ENCODE results near the gene TENM4.

Gene TENM4

DNA sequence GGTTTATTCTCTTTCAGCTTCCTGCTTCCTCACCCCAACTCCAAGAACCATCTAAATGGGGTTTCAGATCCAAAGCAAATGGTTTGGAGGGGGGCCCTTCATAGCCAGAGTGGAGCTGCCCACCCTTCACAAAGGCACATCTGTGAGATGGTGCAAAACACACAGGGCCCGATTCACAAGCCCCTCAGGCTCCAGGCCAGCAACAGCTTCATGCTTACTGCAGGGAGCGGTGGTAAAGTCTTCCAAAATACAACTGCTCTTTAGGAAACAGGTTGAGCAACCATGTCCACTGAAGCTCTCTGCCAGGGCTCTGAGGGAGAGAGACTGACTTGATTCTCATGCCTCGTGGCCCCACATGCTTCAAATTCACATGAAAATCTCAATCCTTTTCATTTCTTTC is 653.1 kb downstream of the TENM4 start:
- no peak for DNase-seq (ENCODE audit: low read depth in 2 of 2)

DNA sequence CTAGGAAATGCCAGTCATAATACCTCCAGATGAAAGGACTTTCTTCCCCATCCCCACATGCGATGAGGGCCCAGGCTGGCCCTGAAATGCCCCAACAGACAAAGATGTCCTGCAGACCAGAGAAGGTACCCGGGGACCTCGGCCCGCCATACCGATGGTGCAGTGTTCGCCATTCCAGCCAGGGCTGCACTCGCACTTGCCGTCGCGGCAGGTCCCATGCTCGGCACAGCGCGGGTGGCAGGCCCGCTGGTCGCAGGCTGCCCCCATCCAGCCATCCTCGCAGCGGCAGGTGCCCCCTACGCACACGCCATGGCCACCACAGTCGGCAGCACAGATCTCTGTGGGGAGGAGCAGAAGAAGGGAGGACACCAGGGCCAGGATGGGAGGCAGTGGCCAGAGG is 654.1 kb downstream of the TENM4 start:
- no peak for DNase-seq (ENCODE audit: low read depth in 2 of 2)

DNA sequence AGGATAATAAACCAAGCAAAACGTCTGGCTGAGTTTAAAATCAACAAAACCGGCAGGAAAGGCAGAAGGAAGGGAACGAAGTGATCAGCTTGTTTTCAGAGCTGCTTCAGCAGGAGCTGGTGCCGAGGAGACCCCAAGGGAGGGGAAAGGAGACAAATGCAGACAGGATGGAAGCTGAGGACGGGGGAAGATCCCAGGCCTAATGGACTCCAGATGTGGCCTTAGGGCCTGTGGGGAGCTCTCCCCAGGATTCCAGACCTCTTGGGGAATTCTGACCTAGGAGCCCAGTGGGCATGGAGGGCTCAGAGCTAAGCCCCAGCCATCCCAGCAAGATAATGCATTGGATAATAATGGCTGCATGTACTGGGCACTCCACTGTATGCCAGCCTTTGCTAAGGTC is 654.7 kb downstream of the TENM4 start:
- DNase-seq (ENCODE audit: low read depth in 2 of 2), result no peak

DNA sequence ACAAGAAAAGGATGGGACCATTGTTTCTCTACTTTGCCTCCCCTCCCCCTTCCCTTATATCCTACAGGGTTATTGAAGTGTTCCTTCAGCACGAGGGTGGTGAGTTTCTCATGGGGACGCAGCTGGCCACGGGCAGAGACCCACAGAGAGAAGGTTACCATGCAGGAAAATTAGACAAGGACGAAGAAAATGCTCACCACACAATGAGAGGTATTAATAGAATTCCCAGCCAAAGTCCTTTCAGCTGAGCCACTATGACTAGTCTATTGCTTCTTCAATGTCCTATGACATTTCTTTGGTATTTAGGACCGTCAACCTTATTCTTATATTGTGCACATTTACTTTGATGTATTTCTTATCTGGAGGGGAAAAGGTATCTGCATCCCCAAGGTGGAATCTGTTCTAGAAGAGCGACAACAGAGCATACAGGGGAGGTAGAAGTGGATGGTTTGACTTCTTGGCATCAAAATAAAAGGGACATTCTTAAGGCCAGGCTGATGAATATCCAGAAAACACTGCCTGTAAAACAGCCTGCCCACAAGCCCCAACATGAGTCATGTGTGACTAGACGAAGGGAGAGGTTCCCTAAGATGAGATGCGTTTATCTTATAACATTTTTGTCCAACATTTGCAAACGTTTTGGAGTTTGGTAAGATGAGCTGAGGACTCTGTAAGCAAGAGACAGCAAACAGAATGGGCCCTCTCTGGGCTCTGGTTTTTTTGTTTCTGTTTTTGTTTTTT is 656.3 kb downstream of the TENM4 start:
- DNase-seq (ENCODE audit: low read depth in 2 of 2), result no peak

DNA sequence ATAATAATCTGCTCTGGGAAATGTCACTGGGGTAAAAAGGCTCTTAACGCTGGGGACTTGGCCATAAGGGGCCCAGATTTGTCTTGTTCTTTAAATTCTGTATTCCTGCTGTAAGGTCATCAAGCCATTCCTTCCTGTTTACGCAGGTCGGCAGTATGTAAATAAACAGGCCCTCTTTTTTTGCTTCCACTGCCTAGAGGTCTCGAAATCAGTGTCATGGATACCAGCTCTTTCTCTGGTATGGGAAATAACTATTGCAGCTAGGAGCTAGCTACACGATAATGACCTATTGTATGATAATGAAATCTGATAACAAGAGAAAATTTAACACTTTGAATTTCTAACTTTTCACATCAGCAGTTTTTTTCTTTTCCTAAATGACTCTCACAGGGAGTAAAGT is 657.0 kb downstream of the TENM4 start:
- no peak for DNase-seq (ENCODE audit: low read depth in 2 of 2)

DNA sequence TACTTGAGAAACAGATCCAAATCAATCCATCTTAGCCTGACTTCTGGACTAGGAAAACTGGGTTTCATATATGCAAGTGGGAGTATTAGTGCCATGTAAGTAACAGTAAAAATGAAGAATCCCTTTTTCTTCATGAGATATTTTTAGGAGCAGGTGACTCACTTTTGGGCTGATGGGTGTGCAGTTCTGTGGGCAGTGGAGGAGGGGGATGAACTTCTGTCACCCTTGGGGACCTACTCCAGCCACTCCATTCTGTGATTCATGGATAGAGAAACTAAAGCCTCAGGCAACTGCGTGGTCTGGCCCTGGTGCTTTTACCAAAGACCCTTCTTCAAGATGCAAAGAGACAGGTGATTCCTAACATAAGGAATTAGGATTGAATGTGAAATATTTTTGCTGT is 657.5 kb downstream of the TENM4 start:
- no peak for DNase-seq (ENCODE audit: low read depth in 2 of 2)

DNA sequence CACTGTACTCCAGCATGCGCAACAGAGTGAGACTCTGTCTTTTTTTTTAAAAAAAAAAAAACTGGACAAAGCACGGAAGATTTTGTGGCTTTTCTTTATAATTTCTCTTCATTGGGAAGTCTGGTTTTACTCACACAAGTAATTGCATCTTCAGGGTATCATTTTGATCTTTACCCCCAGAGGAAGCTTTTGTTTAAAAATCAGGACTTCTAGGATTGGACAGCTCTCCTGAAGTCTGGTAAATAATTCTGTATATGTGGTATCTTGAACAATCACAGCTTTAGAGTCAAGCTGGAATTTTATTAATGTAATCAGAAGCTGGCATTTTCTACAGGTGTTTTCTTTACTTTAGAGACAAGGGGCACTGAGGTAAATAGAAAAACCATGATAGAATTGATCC is 658.1 kb downstream of the TENM4 start:
- no peak for DNase-seq (ENCODE audit: low read depth in 2 of 2)

DNA sequence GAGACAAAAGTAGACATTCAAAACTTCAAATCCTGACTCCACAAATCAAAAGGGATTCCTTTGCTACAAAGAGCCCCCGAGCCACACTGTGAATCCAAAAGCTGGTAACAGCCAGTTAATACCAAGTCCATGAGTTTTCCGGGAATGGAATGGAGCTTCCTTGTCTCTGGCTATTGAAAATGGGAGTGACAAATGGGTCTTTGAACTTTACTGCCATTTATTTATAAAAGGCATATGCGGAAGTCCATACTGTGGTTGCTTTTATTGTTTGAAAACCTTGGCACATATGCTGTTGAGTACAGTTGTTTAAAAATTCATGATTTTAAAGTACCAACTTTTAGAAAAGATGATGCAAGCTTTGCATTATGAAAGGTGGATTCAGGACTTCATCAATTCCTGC is 659.9 kb downstream of the TENM4 start:
- DNase-seq (ENCODE audit: low read depth in 2 of 2), result no peak

DNA sequence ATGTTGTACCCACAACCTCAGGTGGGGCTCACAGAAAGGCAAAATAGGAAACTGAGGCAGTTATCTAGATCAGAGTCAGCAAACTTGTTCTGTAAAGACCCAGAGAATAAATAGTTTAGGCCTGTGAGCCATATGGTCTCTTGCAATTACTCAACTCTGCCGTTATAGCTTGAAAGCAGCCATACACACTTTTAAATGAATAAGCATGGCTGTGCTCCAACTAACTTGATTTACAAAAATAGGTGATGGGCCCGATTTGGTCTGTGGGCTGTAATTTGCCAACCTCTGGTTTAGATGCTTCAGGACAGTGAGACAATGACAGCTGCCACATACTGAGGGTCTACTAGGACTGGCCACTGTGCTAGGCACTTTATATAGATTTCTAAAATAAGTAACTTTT is 667.3 kb downstream of the TENM4 start:
- no peak for DNase-seq (ENCODE audit: low read depth in 2 of 2)

DNA sequence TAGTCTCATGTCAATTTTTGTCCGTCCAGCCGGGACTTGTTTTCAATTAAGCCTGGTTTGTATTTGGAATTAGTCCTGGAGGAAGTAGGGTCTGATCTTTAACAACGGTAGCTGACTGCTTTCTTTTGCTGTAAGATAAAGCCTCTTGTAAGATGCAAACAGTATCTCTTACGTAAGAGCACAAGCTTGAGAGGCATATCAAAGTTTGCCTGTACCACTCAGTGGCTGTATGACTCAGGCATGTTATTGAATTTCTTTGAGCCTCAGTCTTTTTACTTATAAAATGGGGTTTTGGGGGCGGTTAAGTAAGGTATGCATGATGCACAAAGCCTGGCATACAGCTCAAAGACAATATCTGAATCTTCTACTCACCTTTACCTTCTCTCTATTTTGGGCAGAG is 667.8 kb downstream of the TENM4 start:
- no peak for DNase-seq (ENCODE audit: low read depth in 2 of 2)

DNA sequence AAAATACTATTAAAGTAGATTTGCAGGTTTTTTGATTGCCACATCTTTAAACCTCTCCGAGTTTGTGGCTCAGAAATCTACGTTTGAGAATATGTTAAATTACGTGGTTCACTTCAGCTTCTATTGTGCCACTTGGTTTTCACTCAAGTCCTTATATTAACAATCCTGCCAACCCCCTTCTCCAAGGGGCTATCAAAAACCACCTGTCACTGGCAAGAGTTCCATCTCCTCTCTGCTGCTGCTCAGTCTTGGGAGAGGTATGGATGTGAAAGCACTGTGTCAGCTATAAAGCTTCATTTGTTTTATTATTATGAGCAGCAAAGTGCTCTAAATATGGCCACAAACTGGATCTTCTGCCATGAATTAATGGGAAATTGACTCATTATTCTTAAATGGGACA is 668.6 kb downstream of the TENM4 start:
- no peak for DNase-seq (ENCODE audit: low read depth in 2 of 2)

DNA sequence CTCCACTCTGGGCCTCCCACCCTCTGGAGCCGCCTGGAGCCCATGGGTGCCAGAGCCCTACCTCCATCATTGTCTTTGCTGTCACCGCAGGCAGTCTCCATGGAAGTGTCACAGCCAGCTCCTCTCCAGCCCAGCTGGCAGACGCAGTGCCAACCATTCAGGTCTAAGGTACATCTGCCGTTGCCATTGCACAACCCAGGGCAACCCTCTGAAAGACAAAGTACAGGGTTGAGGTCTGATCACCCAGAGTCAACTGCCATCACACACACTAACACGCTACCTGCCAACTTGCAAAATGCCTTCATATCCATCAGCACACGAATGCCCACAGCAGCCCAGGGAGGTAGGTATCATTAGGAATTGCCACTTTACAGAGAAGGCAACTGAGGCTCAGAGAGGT is 669.9 kb downstream of the TENM4 start:
- DNase-seq (ENCODE audit: low read depth in 2 of 2), result no peak

DNA sequence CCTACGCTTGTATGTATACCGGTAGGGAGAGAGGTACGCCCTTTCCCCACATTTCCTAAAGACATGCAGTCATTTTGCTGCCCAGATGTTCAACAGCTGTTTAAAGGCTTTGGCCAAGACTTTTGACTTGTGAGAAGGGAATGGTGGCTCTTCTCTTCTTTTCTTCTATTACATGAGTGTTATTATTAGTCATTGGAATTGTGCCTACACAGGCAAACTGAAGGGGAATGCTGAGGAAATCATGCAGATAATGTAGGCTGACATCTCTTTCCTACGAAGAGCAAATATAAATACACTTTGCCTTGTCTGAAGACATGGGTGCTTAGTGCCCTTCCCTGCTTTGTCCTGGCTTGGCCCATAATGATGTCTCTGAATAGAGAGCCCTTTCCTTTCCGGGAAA is 671.9 kb downstream of the TENM4 start:
- no peak for DNase-seq (ENCODE audit: low read depth in 2 of 2)

DNA sequence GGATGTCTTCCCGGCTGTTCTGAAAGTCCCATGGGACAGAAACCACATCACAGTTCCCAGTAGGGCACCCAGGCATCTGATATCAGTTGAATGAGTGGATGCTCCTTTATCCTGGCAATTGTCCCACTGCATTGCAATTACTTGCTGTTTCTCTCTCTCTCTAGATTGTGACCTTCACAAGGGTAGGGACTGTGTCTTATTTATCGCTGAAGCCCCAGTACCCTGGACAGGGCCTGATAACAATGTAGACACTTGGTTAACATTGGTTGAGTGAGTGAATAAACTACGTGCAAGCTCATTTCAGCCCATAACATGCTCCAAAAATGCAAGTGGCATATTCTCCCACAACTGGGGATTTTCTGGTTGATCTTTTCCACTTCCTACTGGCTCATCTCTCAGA is 672.5 kb downstream of the TENM4 start:
- no peak for DNase-seq (ENCODE audit: low read depth in 2 of 2)

DNA sequence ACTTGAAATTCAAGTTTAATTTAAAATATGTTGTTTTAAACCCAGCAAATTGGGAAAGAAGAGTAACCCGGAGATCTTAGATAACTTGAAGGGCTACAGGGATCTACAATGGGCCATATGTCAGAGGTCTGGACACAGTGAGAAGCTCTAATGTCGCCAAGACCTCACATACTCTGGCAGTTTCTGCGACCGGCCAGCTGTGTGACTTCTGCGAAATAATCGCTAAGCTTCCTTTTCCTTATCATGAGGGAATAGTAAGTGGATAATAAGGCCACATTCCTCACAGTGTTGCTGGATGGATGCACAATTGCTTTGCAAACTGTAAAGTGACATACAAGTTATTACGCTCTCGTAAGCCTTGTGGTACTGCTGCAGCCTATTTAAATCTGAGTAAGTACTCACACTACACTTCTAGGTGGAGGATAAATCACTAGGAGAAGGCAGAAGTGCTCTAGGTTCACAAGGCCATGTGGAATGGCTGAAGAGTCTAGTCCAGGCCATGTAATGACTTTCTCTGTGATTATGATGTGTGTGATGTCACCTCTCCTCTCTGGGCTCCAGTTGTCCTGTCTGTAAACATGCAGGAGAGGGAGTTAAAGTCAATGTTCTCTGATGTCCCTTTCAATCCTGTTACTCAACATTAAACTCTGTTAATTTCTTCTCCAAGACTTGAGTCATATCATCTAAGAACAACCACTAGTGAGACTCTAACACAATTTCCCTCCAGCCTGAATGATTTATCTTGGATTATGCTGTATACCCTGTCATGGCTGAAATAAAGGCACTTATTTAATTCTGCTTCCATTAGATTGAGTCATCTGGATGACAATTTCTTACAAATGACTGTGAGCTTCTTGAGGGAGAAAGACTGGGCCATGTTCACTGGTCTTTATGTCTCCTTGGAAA is 673.5 kb downstream of the TENM4 start:
- no peak for DNase-seq (ENCODE audit: low read depth in 2 of 2)

DNA sequence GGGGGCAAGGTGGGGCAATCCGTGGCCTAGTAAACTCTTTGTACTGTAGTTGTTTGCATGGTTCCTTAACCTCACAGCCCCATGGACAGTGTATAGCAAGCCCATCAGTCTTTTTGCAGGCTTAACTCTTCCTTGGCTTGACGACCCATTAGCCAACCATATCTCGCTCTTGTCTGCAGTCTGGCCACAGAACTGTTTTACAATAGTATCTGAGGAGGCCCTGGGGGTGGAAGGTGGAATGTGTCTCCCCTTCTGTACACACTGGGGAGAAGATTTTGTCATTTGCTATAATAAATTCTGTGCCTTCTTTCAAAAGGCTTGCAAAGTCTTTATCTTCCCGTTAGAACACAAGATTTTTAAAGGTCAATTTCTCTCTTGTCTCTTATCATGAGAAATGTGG is 675.9 kb downstream of the TENM4 start:
- no peak for DNase-seq (ENCODE audit: low read depth in 2 of 2)

DNA sequence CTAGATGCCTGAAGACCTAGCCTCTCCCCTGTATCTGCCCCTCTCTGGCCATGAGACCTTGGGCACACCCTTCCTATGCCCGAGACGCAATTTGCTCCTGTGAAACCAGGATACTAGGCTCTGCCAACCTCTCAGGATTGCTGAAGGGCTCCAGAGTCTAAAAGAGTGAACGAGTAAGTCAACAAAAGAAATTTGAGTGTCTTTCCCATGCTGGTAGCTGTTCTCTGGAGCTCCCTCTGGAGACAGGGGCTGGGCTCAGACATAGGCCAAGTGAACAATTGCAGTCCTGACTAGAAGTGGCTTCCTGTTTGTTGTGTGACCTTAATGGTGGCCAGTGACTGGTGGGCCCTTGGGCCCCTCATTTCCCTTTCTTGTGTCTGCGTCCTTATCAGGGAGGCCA is 677.2 kb downstream of the TENM4 start:
- DNase-seq (ENCODE audit: low read depth in 2 of 2), result no peak

DNA sequence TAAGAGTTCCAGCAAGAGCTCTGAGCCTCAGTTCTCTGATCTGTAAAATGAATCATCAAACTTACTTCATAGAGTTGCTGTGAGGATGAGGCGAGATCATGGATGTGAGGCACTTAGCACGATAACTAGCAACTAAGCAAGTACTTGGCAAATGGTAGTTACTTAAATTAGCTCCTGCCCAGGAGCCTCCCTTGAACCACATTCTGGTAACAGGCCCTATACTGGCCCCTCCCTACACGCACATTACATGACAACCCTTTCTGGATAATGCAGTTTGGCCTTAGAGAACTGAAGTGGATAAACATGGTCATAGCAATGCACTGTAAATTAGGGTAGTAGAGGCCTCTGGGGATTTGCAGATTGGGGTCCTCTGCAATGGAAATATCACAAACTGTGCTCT is 678.7 kb downstream of the TENM4 start:
- DNase-seq (ENCODE audit: low read depth in 2 of 2), result no peak

DNA sequence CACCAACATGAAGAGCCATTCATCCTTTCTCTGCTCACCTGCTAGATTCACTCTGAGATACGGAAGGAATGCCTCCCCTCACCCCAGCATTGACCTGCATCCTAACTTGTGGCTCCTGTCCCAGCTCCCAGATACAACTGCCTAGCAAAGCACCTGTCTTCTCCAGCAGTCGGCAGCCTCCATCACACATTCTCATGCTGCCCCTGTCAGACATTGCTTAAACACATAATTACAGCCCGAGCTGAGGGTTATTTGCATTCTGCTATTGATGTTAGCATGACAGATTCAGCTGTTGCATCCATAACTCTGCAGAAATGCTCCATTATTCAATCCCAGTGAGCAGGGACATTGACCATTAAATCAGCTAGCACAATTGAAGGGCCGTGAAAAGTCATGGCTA is 681.8 kb downstream of the TENM4 start:
- DNase-seq (ENCODE audit: low read depth in 2 of 2), result no peak

DNA sequence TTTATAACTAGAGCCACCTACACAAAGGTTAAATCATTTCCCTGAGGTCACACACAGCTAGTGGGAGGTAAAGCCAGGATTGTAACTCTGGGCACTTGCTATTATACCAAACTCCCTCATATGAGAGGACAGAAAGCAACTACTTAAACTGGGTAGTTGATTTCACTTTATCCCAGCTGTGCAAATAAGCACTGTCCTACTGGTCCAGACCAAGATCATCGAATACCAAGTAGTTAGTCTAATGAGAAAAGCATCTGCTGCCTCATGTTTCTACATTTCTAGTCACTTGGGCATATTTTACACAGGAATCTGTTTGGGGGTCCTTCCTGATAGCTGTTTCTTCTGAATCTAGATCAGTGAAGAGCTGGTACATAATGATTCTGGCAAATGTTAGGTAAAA is 687.5 kb downstream of the TENM4 start:
- no peak for DNase-seq (ENCODE audit: low read depth in 2 of 2)

DNA sequence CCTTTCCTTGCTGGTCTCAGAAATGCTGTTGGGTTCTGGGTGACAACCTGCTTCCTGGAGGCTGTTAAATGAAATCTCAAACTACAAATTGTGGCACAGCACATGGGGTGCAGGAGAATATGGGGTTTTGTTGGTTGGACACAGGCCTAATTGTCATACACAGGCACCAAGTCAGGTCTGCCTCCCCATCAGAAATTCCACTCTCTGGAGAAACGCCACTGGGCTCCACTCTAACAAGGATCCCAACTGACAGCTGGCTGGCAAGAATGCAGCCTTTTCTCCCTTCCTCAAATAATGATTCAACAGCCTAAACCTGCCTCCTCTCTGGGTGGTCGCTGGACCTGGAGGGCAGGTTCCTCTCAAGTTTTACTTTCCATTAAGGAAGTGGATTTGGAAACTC is 688.3 kb downstream of the TENM4 start:
- DNase-seq (ENCODE audit: low read depth in 2 of 2), result no peak

DNA sequence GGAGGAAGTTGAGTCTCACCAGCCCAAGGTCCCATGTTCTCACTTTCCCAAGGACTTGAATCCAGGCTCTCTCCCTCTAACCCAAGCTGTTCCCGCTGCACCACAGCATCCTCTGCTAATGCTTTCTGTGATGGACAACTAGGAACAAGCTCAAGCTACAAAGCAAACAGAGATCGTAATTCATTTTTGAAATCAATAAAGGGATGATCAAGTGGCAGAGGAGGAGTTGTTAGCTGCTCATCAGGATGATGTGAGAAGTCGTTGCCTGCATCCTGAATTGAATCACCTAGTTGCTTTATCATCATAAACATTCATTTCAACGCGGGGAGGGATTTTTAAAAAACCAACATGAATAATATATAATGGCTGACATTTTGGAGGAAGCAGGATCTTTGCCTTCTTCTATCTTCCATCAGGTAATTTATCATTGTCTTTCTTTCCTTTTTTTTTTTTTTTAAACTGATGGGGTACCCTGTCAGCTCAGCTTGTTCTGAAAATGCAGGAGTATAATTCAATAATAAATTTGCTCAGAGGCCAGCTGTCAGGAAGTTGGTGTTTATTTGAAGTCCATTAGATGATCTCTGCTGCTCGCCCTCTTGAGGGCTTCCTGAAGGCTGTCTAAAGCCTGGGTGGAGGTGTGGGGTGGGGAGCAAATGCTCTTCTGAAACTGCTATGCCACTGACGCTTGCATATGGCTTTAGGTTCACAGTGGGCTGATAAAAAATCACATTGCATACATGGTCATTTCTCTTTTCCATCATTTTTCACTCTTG is 691.7 kb downstream of the TENM4 start:
- DNase-seq (ENCODE audit: low read depth in 2 of 2), result no peak

DNA sequence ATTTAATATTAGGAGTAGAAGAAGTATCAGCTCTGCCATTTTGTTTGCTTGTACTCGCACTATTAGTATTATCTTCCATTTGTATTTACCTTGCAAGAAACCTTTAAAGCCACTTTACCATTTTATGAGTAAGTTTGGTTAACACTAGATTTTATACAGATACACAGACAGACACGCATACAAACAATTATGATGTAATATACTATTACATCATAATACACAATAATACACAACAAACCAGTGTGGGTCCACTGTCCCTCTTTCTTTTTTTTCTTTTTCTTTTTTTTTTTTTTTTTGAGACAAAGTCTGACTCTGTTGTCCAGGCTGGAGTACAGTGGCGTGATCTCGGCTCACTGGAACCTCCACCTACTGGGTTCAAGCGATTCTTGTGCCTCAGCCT is 695.9 kb downstream of the TENM4 start:
- no peak for DNase-seq (ENCODE audit: low read depth in 2 of 2)

All from stimulated activated CD4-positive, alpha-beta T cell treated with anti-CD3 and anti-CD28 coated beads, Interleukin-12 subunit alpha, Interleukin-12 subunit beta, amount 100 ng/mL, for 24 hours (primary cell).